GM12872 (cell line): ENCODE measurements around the gene HOXD8.

Experiments used
- TF ChIP-seq, protein P1 (sequence below): IDR thresholded peaks from 3 replicates; pipeline ENCODE4 v1.5.1; 2011; ENCODE audit warnings: low read depth, mild to moderate bottlenecking, low read length, moderate library complexity; ENCODE audit not compliant: insufficient read depth

Gene HOXD8

DNA sequence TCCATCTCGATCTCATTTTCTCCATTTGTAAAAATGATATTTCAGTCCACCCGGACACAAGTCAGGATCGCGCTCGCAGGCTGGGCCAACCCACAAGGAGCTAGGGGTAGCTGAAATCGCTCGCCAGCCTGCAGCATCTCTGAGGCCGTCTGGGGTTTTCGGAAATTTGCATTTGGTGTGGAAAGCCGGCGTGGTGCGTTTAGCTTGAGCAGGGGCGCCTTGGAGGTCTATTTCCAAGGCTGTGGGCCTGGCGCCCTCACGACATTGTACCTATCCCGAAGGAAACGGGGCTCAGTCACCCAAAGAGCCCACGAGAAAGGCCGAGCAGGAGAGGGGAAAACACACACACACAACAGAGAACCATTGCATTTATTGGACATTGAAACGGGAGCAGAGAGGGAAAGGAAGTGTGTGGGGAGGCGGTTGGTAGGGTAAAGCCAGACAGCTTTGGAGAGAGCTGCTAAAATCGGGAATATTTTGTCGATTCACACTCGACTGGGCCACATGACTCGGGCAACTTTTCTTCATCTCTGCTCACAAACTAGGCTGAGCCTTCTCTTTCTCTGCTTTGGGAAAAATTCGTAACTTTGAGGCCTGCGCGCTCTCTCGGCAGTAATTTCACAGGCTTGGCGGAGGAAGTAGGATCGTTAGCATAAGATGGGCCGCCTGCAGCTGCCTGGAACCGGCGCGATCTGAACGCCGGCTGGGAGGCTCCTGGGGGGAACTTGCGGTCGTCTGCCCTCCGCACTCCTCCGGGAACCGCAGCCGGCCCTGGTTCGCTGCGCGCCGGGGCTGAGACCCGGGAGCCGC, 1.1 kb upstream of the HOXD8 start:
- TF ChIP-seq, protein P1, sequence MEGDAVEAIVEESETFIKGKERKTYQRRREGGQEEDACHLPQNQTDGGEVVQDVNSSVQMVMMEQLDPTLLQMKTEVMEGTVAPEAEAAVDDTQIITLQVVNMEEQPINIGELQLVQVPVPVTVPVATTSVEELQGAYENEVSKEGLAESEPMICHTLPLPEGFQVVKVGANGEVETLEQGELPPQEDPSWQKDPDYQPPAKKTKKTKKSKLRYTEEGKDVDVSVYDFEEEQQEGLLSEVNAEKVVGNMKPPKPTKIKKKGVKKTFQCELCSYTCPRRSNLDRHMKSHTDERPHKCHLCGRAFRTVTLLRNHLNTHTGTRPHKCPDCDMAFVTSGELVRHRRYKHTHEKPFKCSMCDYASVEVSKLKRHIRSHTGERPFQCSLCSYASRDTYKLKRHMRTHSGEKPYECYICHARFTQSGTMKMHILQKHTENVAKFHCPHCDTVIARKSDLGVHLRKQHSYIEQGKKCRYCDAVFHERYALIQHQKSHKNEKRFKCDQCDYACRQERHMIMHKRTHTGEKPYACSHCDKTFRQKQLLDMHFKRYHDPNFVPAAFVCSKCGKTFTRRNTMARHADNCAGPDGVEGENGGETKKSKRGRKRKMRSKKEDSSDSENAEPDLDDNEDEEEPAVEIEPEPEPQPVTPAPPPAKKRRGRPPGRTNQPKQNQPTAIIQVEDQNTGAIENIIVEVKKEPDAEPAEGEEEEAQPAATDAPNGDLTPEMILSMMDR: no peak

DNA sequence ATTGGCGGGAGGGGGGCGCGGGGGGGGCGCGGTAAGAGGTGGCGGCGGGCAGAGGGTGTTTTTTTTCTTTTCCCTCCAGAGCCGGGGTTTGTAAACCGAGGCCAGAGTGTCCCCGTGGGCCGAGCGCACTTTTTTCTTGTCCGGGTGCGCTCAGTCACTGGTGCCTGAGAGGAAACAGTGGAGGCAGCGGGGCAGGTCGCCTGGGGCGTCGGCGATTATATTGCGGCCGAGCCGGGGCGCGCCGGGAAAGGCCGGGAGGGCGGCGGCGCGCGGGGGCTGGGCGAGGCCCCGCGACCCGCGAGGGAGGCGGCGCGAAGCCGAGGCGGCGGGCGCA, 275 bp downstream of the HOXD8 start:
- TF ChIP-seq, protein P1: no peak

DNA sequence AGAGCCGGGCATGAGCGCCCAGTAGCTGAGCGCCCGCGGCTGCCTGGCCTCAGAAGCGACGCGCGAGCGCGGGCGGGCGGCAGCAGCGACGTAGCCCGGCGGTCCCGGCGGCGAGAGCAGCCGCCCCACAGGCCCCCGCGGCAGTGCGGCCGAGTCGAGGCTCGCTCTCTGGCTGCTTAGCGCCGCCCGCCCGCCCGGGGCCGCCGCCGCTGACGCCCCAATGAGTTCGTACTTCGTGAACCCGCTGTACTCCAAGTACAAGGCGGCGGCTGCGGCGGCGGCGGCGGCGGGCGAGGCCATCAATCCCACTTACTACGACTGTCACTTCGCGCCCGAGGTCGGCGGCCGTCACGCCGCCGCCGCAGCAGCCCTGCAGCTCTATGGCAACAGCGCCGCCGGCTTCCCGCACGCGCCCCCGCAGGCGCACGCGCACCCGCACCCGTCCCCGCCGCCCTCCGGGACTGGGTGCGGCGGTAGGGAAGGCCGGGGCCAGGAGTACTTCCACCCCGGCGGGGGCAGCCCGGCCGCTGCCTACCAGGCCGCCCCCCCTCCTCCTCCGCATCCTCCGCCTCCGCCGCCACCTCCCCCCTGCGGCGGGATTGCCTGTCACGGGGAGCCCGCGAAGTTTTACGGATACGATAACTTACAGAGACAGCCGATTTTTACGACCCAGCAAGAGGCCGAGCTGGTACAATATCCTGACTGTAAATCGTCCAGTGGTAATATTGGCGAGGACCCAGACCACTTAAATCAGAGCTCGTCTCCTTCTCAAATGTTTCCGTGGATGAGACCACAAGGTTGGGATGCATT, 847 bp downstream of the HOXD8 start:
- TF ChIP-seq, protein P1: no peak

DNA sequence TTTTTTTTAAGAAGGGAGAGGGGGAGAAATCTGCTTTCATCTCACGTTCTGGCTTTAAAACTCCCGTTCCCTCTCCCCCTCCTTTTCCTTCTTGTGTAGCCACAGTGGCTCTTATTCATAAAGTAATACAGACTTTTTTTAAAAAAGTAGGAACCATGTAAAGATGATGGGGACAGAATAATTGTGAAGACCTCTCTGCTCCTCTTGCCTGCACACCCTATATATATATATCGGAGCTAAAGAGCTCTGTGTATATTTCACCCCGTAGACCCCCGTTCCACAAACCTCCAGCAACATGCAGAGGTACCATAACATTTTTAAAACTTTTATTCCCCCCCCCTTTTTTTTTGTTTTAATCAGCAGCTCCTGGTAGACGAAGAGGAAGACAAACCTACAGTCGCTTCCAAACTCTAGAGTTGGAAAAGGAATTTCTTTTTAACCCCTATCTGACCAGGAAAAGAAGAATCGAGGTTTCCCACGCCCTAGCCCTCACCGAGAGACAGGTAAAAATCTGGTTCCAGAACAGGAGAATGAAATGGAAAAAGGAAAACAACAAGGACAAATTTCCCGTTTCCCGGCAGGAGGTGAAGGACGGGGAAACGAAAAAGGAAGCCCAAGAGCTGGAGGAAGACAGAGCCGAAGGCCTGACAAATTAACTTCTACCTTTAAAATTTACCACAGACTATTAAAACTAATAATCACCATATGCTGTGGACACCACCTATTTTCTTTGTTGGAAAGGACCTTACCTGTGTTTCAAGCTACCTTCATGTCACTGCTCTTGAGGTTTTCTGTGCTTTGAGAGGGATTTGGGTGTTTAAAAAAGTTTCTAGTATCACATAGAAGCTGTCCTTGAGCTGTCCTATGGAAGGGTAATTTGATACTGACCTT, 1.7 kb downstream of the HOXD8 start:
- TF ChIP-seq, protein P1: no peak

DNA sequence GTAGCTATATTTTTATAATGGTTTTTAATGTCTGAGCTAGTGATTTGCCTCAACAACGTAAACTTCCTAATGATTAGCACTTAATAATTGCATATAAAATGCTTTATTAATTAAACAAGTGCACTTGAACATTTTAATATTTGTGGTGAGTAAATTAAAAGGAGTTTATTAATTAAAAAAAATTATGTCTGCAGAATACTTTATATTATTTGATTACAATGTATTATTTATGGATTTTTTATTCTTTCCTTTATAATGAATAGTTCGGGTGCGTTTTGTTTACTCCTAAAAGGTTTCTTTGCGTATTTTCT, 2.3 kb downstream of the HOXD8 start:
- TF ChIP-seq, protein P1: no peak

DNA sequence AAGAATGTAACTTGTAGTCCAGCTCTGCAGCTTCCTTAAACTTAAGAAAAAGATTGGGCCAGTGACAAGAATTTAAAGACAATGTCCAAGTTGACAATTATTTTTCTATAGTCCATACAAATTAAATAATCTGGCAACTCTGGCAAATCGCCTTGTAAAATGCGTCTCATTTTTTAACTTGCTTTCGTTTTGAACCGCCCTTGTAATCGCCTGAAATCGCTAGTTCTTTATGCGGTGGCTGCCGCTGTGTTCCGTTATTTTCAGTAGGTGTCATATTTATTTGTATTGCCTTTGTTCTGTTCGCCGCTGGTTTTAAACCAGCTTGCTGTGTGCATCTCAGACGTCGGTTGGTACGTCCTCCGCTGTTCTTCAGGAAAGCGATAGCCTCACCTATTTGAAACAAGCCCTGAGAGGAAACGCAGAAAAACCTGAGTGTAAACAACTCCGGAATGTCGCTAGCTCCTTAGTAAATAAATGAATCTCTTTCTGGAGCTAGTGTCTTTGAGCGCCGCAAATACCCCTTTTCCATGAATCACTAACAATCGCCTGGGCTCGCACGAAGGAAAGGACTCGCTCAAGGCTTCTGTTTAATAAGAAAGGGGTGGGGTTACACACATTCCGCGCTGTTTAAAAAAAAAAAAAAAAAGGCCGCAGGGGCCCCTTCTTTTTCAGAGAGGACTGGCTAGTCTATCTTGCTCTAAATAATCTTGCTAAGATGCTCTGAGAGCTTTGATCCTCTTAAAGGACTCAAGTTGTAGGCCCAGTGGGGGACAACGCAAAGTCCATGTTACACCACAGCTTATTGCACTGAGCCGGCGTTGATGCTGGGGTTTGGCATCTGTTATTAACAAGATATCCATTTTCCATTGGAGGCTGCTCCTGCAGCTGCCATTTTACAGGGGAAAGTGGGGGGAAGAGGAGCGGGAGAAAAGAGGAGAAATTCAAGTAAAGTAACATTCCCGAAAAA, 3.0 kb downstream of the HOXD8 start:
- TF ChIP-seq, protein P1: no peak
